Stimulated activated memory B cell treated with anti-CD40 and anti-IgM and Interleukin-4, amounts not matched to agents 10 μg/mL and 1 μg/mL and 100 μg/mL, for 72 hours (primary cell): ENCODE measurements around the gene FBXW5.

ENCODE experiments used
- ATAC-seq: fragments of 150-1000 bp; cut with Tn5 transposase; 2 replicates; pipeline ENCODE4 v1.10.0; 2021
- H3K27ac Mint-ChIP-seq: one replicate; pipeline ENCODE4 v1.8.0; 2022; ENCODE audit warnings: mild to moderate bottlenecking, mixed read lengths
- H3K27me3 Mint-ChIP-seq: one replicate; pipeline ENCODE4 v1.8.0; 2022; ENCODE audit warnings: mixed read lengths
- H3K36me3 Mint-ChIP-seq: one replicate; pipeline ENCODE4 v1.8.0; 2022; ENCODE audit warnings: mixed read lengths
- H3K4me1 Mint-ChIP-seq: one replicate; pipeline ENCODE4 v1.8.0; 2022; ENCODE audit warnings: mixed read lengths
- H3K4me3 Mint-ChIP-seq: one replicate; pipeline ENCODE4 v1.8.0; 2022; ENCODE audit warnings: mild to moderate bottlenecking, moderate library complexity, mixed read lengths
- H3K9me3 Mint-ChIP-seq: one replicate; pipeline ENCODE4 v1.8.0; 2022; ENCODE audit warnings: mixed read lengths

The FBXW5 gene

DNA sequence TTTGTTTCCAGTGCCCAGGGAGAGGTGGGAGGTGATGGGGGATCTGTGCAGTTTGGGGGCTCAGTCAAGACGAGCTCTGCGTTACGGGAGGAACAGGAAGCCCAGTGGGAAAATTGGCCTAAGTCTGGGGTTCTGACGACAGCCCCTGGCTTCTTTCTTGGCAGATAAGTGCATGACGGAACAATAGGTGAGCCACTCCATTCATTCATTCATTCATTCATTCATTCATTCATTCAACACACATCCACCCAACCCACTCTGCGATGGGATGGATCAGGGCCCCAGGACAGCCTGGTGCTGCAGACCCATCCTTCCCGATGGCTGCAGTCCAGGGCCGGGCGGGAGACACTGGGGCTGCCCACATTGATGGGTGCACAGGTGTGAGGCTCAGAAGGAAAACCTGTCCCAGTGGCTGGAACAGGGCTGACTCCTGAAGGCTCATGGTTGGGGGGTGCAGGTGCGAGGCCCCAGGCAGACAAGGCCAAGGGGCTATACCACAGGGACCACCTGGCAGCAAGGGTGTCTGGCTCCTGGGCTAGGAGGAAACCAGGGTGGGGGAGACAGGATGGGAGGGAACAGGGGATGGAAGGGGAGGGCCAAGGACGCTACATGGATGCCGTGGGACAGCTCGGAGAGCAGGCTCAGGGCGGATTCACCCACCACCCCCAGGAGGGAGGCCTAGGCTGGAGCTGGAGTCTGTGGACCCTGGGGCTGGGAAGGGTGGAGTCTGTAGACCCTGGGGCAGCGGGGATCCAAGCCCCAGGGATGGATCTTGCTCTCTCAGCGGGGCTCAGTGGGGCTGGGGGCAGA, 36.3 kb upstream of the FBXW5 start:
- no peaks in the 10 kb centered on the region for H3K9me3 Mint-ChIP-seq
- H3K36me3 Mint-ChIP-seq: no peaks in the 10 kb centered on the region
- peaks cover 71% of the 10 kb centered on the region for H3K27me3 Mint-ChIP-seq
- H3K4me3 Mint-ChIP-seq: no peak overlapping the region
- H3K4me1 Mint-ChIP-seq: no peaks in the 10 kb centered on the region
- no peak overlapping the region for H3K27ac Mint-ChIP-seq
- ATAC-seq: no peak

- Mint-ChIP-seq H3K36me3 (no peaks in the 10 kb centered on the region), H3K27me3 (peaks cover 79% of the 10 kb centered on the region), H3K4me1 (no peaks in the 10 kb centered on the region), H3K27ac (no peak overlapping the region), H3K9me3 (no peaks in the 10 kb centered on the region), H3K4me3 (no peak overlapping the region)
- ATAC-seq: no peak
Observed at GRCh38 chr9:136979769-136980587, 35.4 kb upstream of the FBXW5 start.

DNA sequence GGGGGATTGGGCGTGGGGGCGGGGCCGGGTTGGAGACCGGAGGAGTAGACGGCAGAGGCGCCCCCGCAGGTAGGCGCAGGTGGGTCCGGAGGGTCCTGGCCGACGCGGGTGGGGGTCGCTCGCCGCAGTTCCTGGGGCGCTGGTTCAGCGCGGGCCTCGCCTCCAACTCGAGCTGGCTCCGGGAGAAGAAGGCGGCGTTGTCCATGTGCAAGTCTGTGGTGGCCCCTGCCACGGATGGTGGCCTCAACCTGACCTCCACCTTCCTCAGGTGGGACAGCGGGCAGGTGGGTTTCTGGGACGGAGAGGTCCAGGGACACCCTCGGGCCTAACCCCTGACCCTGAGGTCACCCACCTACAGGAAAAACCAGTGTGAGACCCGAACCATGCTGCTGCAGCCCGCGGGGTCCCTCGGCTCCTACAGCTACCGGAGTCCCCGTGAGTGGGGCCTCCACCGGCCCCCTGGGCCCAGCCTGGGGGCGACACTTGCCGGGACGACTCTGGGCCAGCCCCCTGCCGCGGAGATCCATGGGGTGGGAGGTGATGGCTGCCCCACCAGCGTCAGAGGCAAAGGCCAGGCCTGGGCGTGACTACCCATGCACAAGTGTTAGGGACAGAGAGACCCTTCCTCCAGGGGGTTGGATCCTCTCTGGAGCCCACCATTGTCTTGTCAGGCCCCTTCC, 34.5 kb upstream of the FBXW5 start:
- no peaks in the 10 kb centered on the region for H3K4me1 Mint-ChIP-seq
- no peaks in the 10 kb centered on the region for H3K36me3 Mint-ChIP-seq
- ATAC-seq: no peak
- H3K9me3 Mint-ChIP-seq: no peaks in the 10 kb centered on the region
- H3K27ac Mint-ChIP-seq: no peak overlapping the region
- peaks cover 70% of the 10 kb centered on the region for H3K27me3 Mint-ChIP-seq
- no peak overlapping the region for H3K4me3 Mint-ChIP-seq

- Mint-ChIP-seq H3K9me3 (no peaks in the 10 kb centered on the region), H3K4me3 (no peak overlapping the region), H3K36me3 (no peaks in the 10 kb centered on the region), H3K4me1 (no peaks in the 10 kb centered on the region), H3K27ac (no peak overlapping the region), H3K27me3 (peaks cover 63% of the 10 kb centered on the region)
- no peak for ATAC-seq
Observed at GRCh38 chr9:136978073-136978864, 33.7 kb upstream of the FBXW5 start.

GRCh38 chr9:136977649-136978072, 33.1 kb upstream of the FBXW5 start:
- Mint-ChIP-seq H3K4me3 (no peak overlapping the region), H3K27ac (no peak overlapping the region), H3K27me3 (peaks cover 63% of the 10 kb centered on the region), H3K9me3 (no peaks in the 10 kb centered on the region), H3K4me1 (no peaks in the 10 kb centered on the region), H3K36me3 (no peaks in the 10 kb centered on the region)
- ATAC-seq: no peak

DNA sequence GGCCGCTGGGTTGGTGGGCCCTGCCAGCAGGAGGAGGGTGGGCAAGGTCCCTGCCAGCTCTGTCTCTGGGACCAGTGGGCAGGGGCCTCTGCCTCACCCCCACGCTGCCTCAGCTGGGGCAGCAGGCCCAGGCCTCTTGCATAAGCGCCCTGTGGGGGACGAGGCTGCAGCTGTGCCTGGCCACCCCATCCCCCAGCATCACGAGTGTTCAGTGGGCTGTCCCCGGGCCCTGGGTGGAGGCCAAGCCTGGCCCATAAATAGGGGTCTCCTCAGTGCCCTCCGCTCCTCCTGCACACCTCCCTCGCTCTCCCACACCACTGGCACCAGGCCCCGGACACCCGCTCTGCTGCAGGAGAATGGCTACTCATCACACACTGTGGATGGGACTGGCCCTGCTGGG, 32.7 kb upstream of the FBXW5 start, which contains the start of gene PTGDS:
PTGDS (plus strand) TSS at position 282 of the 400 bp plus-strand sequence; CDS start at position 357, 75 bp downstream.
- Mint-ChIP-seq H3K27ac (no peak within 1 kb of the TSS), H3K9me3 (no peaks in the 10 kb centered on the region), H3K27me3 (peaks cover 62% of the 10 kb centered on the region), H3K4me1 (no peaks in the 10 kb centered on the region), H3K4me3 (no peak within 1 kb of the TSS), H3K36me3 (no peaks in the 10 kb centered on the region)
- ATAC-seq: no peak

DNA sequence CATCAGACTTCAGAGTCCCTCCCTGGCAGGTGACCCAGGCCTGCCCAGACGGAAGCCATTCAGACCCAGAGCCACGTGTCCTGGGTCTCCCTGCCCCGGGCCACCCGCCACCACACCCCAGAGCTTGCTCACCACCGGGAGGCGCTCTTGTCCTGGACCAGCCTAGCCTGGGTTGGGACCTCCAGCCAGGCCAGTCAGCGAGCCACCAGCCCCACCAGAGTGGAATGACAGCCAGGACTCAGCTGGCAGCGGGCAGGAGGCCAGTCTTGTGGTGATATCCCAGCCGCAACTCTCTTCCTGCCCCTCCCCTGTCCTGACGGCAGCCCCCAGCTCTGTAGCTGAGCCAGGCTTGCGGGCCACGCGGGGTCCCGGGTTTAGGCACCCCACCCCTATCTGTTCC, 31.1 kb upstream of the FBXW5 start:
- H3K4me3 Mint-ChIP-seq: no peak overlapping the region
- peaks cover 55% of the 10 kb centered on the region for H3K27me3 Mint-ChIP-seq
- ATAC-seq: no peak
- H3K9me3 Mint-ChIP-seq: no peaks in the 10 kb centered on the region
- H3K27ac Mint-ChIP-seq: no peak overlapping the region
- H3K36me3 Mint-ChIP-seq: no peaks in the 10 kb centered on the region
- no peaks in the 10 kb centered on the region for H3K4me1 Mint-ChIP-seq

DNA sequence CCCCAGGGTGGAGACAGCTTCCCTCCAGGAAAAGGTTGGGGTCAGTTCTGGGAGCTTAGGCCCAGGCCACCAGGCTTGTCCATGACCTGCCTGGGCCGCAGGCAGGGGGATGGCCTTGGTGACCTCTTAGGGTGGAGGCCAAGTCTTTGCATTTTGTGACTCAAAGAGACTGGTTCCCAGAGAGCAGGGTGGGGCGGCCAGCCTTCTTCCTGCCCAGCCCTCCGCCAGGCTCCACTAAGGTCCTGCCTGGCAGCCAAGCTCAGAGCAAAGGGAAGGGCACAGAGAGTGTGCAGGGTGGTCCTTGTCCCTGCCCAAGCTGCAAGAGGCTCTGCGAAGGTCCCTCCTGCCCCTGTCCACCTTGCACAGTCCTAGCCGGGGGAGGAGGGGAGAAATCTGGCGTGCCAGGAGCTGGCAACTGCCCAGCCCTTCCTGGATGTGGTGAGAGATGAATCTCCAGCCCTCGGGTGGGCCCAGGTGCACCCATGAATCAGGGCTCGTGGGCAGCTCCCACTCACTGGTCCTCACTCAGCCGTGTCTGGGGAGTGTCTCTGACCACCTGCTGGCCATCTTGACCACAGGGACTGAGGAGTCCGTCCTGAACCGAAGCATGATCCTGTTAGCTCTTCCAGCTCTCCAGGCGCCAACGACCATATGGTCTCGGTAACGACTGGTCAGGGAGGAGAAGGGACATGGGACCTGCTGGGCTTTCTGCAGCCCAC, 30.4 kb upstream of the FBXW5 start:
- Mint-ChIP-seq H3K9me3 (no peaks in the 10 kb centered on the region), H3K4me3 (no peak overlapping the region), H3K36me3 (no peaks in the 10 kb centered on the region), H3K4me1 (no peaks in the 10 kb centered on the region), H3K27ac (no peak overlapping the region), H3K27me3 (peaks cover 55% of the 10 kb centered on the region)
- ATAC-seq: no peak

GRCh38 chr9:136973618-136974617, 29.4 kb upstream of the FBXW5 start:
- ATAC-seq: no peak
- Mint-ChIP-seq H3K27ac (no peak overlapping the region), H3K27me3 (peaks cover 62% of the 10 kb centered on the region), H3K36me3 (no peaks in the 10 kb centered on the region), H3K9me3 (no peaks in the 10 kb centered on the region), H3K4me1 (no peaks in the 10 kb centered on the region), H3K4me3 (no peak overlapping the region)

GRCh38 chr9:136972743-136973142, 28.2 kb upstream of the FBXW5 start:
- Mint-ChIP-seq H3K9me3 (no peaks in the 10 kb centered on the region), H3K4me3 (no peak overlapping the region), H3K4me1 (no peaks in the 10 kb centered on the region), H3K36me3 (no peaks in the 10 kb centered on the region), H3K27me3 (peaks cover 72% of the 10 kb centered on the region), H3K27ac (no peak overlapping the region)
- ATAC-seq: no peak

- no peak for ATAC-seq
- peaks cover 72% of the 10 kb centered on the region for H3K27me3 Mint-ChIP-seq
- no peaks in the 10 kb centered on the region for H3K4me1 Mint-ChIP-seq
- H3K9me3 Mint-ChIP-seq: no peaks in the 10 kb centered on the region
- H3K27ac Mint-ChIP-seq: no peak overlapping the region
- no peak overlapping the region for H3K4me3 Mint-ChIP-seq
- no peaks in the 10 kb centered on the region for H3K36me3 Mint-ChIP-seq
Observed at GRCh38 chr9:136972335-136972734, 27.8 kb upstream of the FBXW5 start.

DNA sequence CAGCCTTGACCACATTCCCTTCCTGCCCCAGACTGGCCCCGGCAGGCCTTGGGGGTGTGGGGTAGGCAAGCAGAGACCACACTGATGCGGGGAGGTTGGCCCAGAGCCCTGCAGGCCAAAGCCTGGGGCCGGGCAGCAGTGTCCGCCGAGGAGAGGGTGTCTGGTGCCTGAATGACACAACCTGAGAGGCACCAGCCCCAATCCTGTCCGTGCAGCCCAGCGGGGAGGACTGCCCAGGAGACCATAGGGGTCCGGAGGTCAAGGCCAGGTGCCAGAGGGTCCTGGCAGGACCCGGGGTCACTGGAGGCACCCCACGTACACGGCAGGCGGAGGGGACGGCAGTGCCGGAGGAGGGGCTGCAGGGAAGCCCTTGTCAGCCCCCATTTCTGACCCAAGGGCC, 27.2 kb upstream of the FBXW5 start:
- ATAC-seq: no peak
- Mint-ChIP-seq H3K27me3 (peaks cover 72% of the 10 kb centered on the region), H3K4me3 (no peak overlapping the region), H3K27ac (no peak overlapping the region), H3K36me3 (no peaks in the 10 kb centered on the region), H3K9me3 (no peaks in the 10 kb centered on the region), H3K4me1 (no peaks in the 10 kb centered on the region)

GRCh38 chr9:136970361-136970760, 25.8 kb upstream of the FBXW5 start:
- no peak for ATAC-seq
- H3K27me3 Mint-ChIP-seq: peaks cover 73% of the 10 kb centered on the region
- no peak overlapping the region for H3K27ac Mint-ChIP-seq
- no peak overlapping the region for H3K4me3 Mint-ChIP-seq
- H3K36me3 Mint-ChIP-seq: no peaks in the 10 kb centered on the region
- no peaks in the 10 kb centered on the region for H3K9me3 Mint-ChIP-seq
- peaks cover 10% of the 10 kb centered on the region for H3K4me1 Mint-ChIP-seq
